Activated CD8-positive, alpha-beta memory T cell treated with anti-CD3 and anti-CD28 coated beads, Interleukin-2, amount 50 U/mL, for 48 hours (primary cell): ENCODE measurements around the gene MND1.

Source experiments
- DNase-seq: peaks from one replicate; pipeline ENCODE4 v3.0.0-alpha.2; 2020

MND1 gene

DNA sequence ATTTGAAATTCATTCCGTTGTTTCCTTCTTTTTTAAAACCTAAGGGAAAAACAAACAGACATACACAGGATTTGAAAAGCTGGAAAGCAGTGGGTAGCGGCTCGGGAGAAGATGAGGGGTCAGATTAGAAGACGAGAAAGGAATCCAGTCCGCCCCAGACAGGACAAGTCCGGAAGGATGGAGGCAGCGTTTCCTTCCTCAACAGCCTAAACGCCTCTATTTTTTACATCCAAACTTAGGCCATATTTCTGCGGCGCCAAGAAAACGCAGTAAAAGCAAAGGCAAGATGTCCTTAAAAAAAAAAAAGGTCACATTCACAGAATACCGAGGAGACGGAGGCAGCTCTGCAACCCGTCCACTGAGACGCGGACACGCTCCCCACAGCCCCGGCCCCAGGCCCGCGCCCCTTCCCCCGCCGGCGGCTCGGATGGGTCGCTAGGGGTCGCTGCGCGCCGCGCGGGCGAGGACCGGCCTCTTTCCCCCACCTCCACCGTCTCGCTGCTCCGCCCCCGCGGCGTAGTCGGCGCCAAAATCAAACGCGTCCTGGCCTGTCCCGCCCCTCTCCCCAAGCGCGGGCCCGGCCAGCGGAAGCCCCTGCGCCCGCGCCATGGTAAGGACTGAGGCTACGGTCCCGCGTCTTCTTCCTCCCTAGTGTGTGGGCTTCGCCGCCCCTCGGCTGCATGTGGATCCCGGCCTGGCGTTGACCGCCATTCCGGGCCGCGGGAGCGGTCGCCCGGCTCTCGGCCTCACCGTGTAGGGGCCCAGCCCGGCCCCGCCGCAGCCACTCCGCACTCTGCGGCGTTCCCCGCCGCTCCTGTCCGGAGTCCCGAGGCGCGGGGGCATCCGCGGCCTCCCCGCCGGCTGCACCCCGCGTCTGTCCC, at the start of gene MND1:
TSS of gene MND1 (plus strand) at position 558 of the 881 bp plus-strand sequence. CDS start at position 608, 50 bp downstream.
- peak; percentile 97 for DNase-seq

GRCh38 chr4:153295131-153295755, 49.2 kb upstream of the MND1 start:
- DNase-seq: no peak

GRCh38 chr4:153296040-153296823, 48.3 kb upstream of the MND1 start:
- DNase-seq: no peak

GRCh38 chr4:153297116-153297515, 47.4 kb upstream of the MND1 start:
- no peak for DNase-seq

GRCh38 chr4:153310793-153311192, 33.7 kb upstream of the MND1 start:
- no peak for DNase-seq

- DNase-seq: no peak
Observed at GRCh38 chr4:153314915-153315314, 29.6 kb upstream of the MND1 start.

- DNase-seq: no peak
Observed at GRCh38 chr4:153318696-153319320, 25.7 kb upstream of the MND1 start.

- no peak for DNase-seq
Observed at GRCh38 chr4:153322791-153323190, 21.7 kb upstream of the MND1 start.

- DNase-seq: no peak
Observed at GRCh38 chr4:153324046-153324445, 20.4 kb upstream of the MND1 start.

DNA sequence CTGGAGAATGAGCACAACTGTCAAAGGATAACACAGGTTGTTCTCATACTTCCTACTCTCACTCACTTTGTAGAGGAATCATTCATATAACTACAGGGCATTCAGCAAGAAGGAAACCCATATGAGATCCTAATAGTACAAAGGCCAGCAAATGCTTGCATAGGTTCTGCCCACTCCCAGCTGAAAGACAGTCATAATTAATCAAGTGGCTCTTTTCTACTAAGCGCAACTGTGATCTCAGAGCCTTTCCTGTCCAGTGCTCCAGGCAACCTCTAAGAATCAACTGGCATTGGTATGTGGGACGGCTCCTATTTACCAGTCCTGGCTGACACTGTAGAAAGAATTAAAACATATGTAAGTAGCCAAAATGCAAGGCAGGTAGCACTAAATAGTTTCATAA, 18.9 kb upstream of the MND1 start:
- DNase-seq: no peak

GRCh38 chr4:153326513-153326912, 18.0 kb upstream of the MND1 start:
- no peak for DNase-seq

DNA sequence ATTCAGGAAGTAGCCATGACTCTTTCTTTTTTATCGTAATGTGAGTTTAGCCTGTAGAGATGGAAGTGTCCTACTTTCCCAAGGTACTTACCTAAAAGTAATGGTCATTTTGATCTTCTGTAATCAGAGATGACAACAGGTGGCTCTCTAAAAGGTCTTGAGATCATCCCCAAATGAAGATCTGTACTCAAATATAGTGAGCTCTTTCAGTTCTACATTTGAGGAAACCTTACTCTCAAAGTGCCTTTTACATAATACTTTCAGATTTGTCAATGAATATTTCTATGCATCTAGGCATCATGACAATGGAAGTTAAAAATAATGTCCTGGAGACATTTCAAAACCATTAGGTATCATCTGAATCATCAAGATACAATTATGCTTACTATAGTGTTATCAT, 17.2 kb upstream of the MND1 start:
- no peak for DNase-seq

DNA sequence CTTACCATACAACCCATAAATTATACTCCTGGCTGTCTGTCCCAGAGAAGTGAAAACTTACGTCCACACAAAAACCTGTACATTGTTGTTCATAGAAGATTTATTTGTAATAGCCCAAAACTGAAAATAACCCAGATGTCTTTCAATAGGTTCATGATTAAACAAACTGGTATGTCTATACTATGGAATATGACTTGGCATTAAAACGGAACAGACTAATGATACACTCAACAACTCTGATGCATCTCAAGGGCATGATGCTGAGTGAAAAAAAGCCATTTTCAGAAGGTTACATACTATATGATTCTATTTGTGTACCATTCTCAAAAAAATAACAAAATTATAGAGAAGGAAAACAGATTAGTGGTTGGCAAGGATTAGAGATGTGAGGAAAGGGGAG, 11.6 kb upstream of the MND1 start:
- DNase-seq: no peak

DNA sequence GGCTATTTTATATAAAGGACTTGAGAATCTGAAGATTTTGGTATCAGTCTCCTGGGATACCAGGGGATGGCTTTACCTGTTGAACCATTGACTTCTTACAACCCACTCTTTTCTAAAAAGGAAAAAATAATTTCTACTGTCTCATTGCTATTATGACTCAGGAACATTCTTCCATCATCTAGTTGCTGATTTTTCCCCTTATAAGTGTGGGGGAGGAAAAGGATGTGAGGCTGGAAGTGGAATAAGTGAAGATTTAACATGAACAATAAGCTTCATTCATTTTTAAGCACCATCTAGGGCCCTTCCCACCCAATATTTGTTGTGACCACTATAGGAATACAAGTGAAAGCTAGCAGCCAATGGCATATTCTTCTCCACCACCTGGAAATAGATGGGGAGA, 10.6 kb upstream of the MND1 start:
- no peak for DNase-seq

GRCh38 chr4:153335665-153336064, 8.8 kb upstream of the MND1 start:
- no peak for DNase-seq

DNA sequence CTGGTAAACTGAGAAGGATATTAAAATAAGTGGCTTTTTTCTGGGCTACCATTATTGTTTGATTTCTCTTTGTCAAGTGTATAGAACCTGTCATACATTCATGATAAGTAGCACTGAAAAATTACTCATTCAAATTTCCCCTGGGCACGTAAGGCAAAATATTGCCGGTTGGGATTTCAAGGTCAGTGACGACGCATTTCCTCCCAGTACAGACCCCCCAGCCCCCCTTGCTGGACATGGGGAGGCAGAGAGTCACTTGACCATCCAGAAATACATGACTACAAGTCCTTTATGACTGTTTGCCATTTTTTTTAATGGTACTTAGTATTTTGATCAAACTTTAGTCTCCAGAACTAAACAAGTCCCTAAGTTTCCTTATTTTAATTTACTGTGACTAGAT, 6.8 kb upstream of the MND1 start:
- DNase-seq: no peak

DNA sequence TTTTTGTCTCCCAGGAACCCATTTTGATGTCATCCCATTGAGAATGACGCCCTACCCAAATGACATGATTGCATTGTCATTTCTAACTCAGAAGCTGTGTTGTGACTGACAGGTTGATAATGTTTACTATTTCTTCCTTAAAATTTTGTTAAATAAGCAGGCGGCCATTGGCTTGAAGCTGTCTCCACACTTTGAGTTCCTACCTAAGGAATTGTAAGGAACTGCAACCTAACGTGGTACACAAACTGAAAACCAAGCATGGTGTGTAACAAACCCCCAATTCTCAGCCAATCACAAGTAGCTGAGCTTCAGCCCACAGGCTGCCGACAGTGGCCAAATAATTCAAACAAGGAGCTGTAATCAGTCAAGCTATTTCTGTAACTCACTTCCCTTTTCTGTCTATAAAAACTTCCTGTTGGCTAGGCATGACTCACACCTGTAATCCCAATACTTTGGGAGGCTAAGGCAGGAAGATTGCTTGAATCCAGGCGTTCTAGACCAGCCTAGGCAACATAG, 2.9 kb upstream of the MND1 start:
- no peak for DNase-seq

- no peak for DNase-seq
Observed at GRCh38 chr4:153342751-153343552, 1.5 kb upstream of the MND1 start.

DNA sequence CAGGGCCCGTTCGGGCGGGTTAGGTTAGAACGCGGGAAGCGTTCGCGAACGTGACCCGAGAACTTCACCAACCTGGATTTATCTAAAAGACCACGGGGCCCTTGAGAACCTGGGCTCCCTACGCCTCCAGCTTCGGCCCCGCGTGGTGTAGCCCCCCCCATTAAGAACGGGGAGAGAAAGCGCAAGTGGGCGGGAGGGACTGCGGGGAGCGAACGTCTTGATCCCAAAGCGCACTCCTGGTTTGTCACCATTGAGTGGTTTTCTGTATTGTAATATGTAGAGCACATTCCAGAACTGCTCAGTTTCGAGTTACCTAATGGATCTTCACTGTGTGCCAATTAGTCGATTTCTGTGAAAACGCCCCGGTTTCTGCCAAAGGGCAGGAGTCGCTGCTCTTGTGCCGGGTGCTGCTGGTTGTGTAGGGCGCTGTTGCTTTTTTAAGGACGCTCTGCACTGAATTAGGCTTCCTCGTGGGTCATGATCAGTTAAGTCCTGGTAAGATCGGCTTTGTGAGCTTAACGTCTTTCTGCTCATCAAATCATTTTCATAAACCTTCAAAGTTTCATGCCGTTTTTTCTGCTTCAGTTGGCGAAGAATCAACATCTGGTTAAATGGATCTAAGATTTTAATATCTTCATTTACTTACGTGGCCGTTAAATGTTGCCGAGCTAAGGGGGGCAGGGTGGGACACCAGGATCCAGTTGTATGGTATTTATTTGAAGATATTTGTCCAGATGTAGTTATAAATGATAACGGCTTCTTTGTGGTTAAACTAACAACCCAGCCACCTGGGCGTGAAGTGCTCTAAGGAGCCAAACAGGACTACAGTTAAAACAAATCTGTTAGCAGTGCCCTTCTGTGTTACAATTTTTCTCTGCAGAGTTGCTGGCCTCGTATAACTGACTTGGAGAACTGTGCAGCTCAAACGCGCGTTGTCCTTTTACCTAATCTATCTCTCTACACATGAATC, 809 bp downstream of the MND1 start:
- peak; percentile 78 for DNase-seq

DNA sequence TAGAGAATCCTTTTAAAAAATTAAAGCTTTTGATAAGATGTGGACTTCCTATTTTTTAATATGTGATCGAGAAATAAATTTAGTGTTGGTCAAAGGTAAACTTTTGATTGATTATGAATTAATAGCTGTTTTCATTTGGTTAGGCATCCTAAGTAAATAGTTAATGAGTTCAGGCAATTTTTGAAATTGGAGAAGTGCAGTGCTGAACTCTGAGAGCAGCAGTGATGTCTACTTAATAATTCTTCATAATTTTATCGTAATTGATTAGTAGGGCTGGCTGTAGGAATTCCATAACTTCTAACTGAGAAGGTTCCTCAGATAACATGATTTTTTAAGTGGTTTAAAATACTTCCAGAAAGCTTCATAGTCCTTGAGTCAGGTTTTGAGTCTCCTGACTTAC, 1.5 kb downstream of the MND1 start:
- no peak for DNase-seq

GRCh38 chr4:153346563-153346962, 2.1 kb downstream of the MND1 start:
- no peak for DNase-seq
